HepG2 (cell line): Measurements from ENCODE around the gene CNN3. TPM values are rescaled to one million over a fixed set of nuclear protein-coding genes. Genes with fewer than 3 reads are reported as not detected.

Source experiments
- ATAC-seq: fragments of 200-7000 bp; cut with Tn5 transposase; 3 replicates; pipeline ENCODE4 v1.9.1; 2020; ENCODE audit warnings: mild to moderate bottlenecking, moderate library complexity
- BruUV-seq: library from RNA; stranded (reverse); fragments of 400-500 nt; replicated peaks from 2 replicates; lab custom pipeline; 2021; lab: Mats Ljungman, UMichigan
- CTCF ChIA-PET: fragments of 300-600 bp; formaldehyde crosslinking; extraction: SDS; loops from one replicate; lab custom pipeline; 2021; ENCODE audit warnings: low total read pairs, inconsistent platforms, low intra/inter-chr PET ratio; lab: Yijun Ruan, JAX
- POLR2A ChIA-PET: fragments of 350-600 bp; sonication (Branson Sonifier 250); formaldehyde crosslinking; loops from one replicate; lab custom pipeline; 2020; ENCODE audit warnings: antibody characterized with exemption, inconsistent platforms; lab: Yijun Ruan, JAX
- DNase-seq: peaks from one replicate; pipeline ENCODE4 v3.0.0-alpha.2; 2015; ENCODE audit warnings: low spot score
- FAIRE-seq: peaks from 3 replicates; lab custom pipeline; 2011; peaks lifted over from hg19 to GRCh38; lab: Jason Lieb, UNC
- H2AFZ ChIP-seq: one replicate; pipeline ENCODE4 v1.6.1; 2011; ENCODE audit warnings: low read length, inconsistent platforms
- H3K27ac ChIP-seq: fragments of 300-600 bp; 3 replicates; pipeline ENCODE4 v1.8.0; 2011; ENCODE audit warnings: mixed run types, mild to moderate bottlenecking, mixed read lengths, low read length, inconsistent platforms; ENCODE audit not compliant: insufficient read depth; ENCODE audit errors: extremely low read length
- H3K27me3 ChIP-seq, 2 experiments: fragments of 200-600 bp in 1 of 2; 2 replicates in 1 of 2; 3 replicates in 1 of 2; pipeline versions ENCODE4 v1.6.0 to v1.8.0; 2011; ENCODE audit warnings: low read length in 2 of 2, mild to moderate bottlenecking in 2 of 2, moderate library complexity in 2 of 2, inconsistent platforms in 1 of 2; ENCODE audit not compliant: insufficient read depth in 2 of 2, control insufficient read depth in 1 of 2
- H3K36me3 ChIP-seq, 2 experiments: fragments of 200-600 bp in 1 of 2; replicated peaks in 1 of 2; 2 replicates in 1 of 2; 3 replicates in 1 of 2; pipeline versions ENCODE4 v1.5.1 to v1.8.0; 2011; ENCODE audit warnings: low read length in 2 of 2, inconsistent platforms in 1 of 2; ENCODE audit not compliant: insufficient read depth in 2 of 2, control insufficient read depth in 1 of 2
- H3K4me1 ChIP-seq: 2 replicates; pipeline ENCODE4 v1.5.1; 2012; ENCODE audit warnings: low read length, inconsistent platforms; ENCODE audit not compliant: insufficient read depth
- H3K4me2 ChIP-seq: 2 replicates; pipeline ENCODE4 v1.6.0; 2011; ENCODE audit warnings: low read depth, low read length, inconsistent platforms
- H3K4me3 ChIP-seq, 3 experiments: fragments of 200-600 bp in 1 of 3; sonication (generic), shearing (Covaris generic) in 1 of 3; replicated peaks in 1 of 3; 2 replicates each; pipeline ENCODE4 v1.5.1; 2011 to 2016; ENCODE audit warnings: low read length in 3 of 3, inconsistent platforms in 2 of 3, low read depth in 2 of 3, mild to moderate bottlenecking in 2 of 3, control low read depth in 1 of 3, mixed read lengths in 1 of 3; ENCODE audit not compliant: insufficient read depth in 1 of 3
- H3K79me2 ChIP-seq: one replicate; pipeline ENCODE4 v1.6.1; 2011; ENCODE audit warnings: low read length, inconsistent platforms; ENCODE audit not compliant: insufficient read depth
- H3K9ac ChIP-seq: 2 replicates; pipeline ENCODE4 v1.6.0; 2011; ENCODE audit warnings: mild to moderate bottlenecking, low read depth, low read length, inconsistent platforms; ENCODE audit not compliant: insufficient read depth
- H3K9me3 ChIP-seq: 2 replicates; pipeline ENCODE4 v1.5.1; 2012; ENCODE audit warnings: mild to moderate bottlenecking, low read length
- H4K20me1 ChIP-seq: 2 replicates; pipeline ENCODE4 v1.6.0; 2011; ENCODE audit warnings: inconsistent platforms, mild to moderate bottlenecking, low read length, moderate library complexity; ENCODE audit not compliant: insufficient read depth
- CEBPB ChIP-seq: IDR thresholded peaks from 2 replicates; pipeline ENCODE4 v1.6.1; 2011; ENCODE audit warnings: low read depth, low read length, improper control_type of control experiment, borderline replicate concordance
- GTF2F1 ChIP-seq: fragments of 150-350 bp; IDR thresholded peaks from 2 replicates; pipeline ENCODE4 v1.6.1; 2014; ENCODE audit warnings: low read length
- NR2F6 ChIP-seq, 2 experiments: IDR thresholded peaks; 2 replicates each; pipeline ENCODE4 v1.6.1; 2016; ENCODE audit warnings: antibody characterized with exemption in 1 of 2, mild to moderate bottlenecking in 1 of 2
- NRL ChIP-seq: sonication (generic); formaldehyde crosslinking; IDR thresholded peaks from 2 replicates; pipeline ENCODE4 v1.5.0; 2020; ENCODE audit warnings: missing genetic modification reagents, mild to moderate bottlenecking, moderate library complexity, borderline replicate concordance
- ZFX ChIP-seq: sonication (generic); formaldehyde crosslinking; IDR thresholded peaks from 2 replicates; pipeline ENCODE4 v1.4.0; 2020; ENCODE audit warnings: mild to moderate bottlenecking, low read depth, missing genetic modification reagents, moderate library complexity
- ZNF12 ChIP-seq: sonication (generic); formaldehyde crosslinking; IDR thresholded peaks from 2 replicates; pipeline ENCODE4 v1.5.0; 2020; ENCODE audit warnings: missing genetic modification reagents
- ZNF17 ChIP-seq: sonication (generic); formaldehyde crosslinking; IDR thresholded peaks from 2 replicates; pipeline ENCODE4 v1.5.0; 2020; ENCODE audit warnings: mild to moderate bottlenecking, missing genetic modification reagents
- ZNF180 ChIP-seq: sonication (generic); formaldehyde crosslinking; IDR thresholded peaks from 2 replicates; pipeline ENCODE4 v1.4.0; 2020; ENCODE audit warnings: low read depth, missing genetic modification reagents, borderline replicate concordance
- ZNF367 ChIP-seq: sonication (generic); formaldehyde crosslinking; IDR thresholded peaks from 2 replicates; pipeline ENCODE4 v1.4.0; 2020; ENCODE audit warnings: missing genetic modification reagents, borderline replicate concordance
- ZNF501 ChIP-seq: sonication (generic); formaldehyde crosslinking; IDR thresholded peaks from 2 replicates; pipeline ENCODE4 v1.5.1; 2020; ENCODE audit warnings: mild to moderate bottlenecking, moderate library complexity, missing genetic modification reagents
- ZNF598 ChIP-seq: sonication (generic); formaldehyde crosslinking; IDR thresholded peaks from 2 replicates; pipeline ENCODE4 v1.5.1; 2020; ENCODE audit warnings: mild to moderate bottlenecking, missing genetic modification reagents, borderline replicate concordance
- ZNF816 ChIP-seq: sonication (generic); formaldehyde crosslinking; IDR thresholded peaks from 2 replicates; pipeline ENCODE4 v1.8.0; 2022; ENCODE audit warnings: missing genetic modification reagents, mild to moderate bottlenecking, borderline replicate concordance
- WGBS: methylation state at CpG from one replicate; pipeline ENCODE4 v1.1.6; 2017; ENCODE audit warnings: low lambda C conversion rate; 5-methylcytosine and 5-hydroxymethylcytosine counted together
- in situ Hi-C: cut with HindIII; loops from 2 replicates; pipeline ENCODE4 v1.10.0; 2017; ENCODE audit warnings: low pct_unique_long_range_greater_than_20kb; ENCODE audit not compliant: extremely low pct_ligation_motif_present
- intact Hi-C: fragments of 100-400 bp; cut with micrococcal nuclease; formaldehyde crosslinking; loops from one replicate; pipeline ENCODE4 v1.10.0; 2022; ENCODE audit not compliant: unreplicated experiment
- polyA plus RNA-seq, 8 experiments: library from polyadenylated mRNA; depleted of rRNA in 3 of 8; stranded (reverse) in 7 of 8; unstranded in 1 of 8; fragments of >200 nt; fragmentation: Illumina TruSeq in 4 of 8; extraction: Trizol in 4 of 8; gene quantifications; 2 replicates each; pipeline versions ENCODE4 v1.2.1 to v1.2.3, GENCODE V29; 2011 to 2016; ENCODE audit warnings: low read depth in 4 of 8, missing spikeins in 1 of 8, mixed read lengths in 1 of 8; ENCODE audit not compliant: insufficient read depth in 1 of 8
- total RNA-seq, 5 experiments: library from RNA; depleted of rRNA; stranded (reverse); fragments of >200 nt; fragmentation: Illumina TruSeq; extraction: Trizol; gene quantifications; 2 replicates each; pipeline ENCODE4 v1.2.3, GENCODE V29; 2016; ENCODE audit warnings: low read depth in 1 of 5
- TF ChIP-seq, protein P1 (sequence below): sonication (generic); formaldehyde crosslinking; IDR thresholded peaks from 2 replicates; pipeline ENCODE4 v1.8.1; 2023; ENCODE audit warnings: missing genetic modification reagents, mild to moderate bottlenecking, borderline replicate concordance
- TF ChIP-seq, protein P2 (sequence below): sonication (generic); formaldehyde crosslinking; IDR thresholded peaks from 2 replicates; pipeline ENCODE4 v1.4.0; 2020; ENCODE audit warnings: missing genetic modification reagents
- TF ChIP-seq, protein P3 (sequence below): sonication (generic); formaldehyde crosslinking; IDR thresholded peaks from 2 replicates; pipeline ENCODE4 v1.5.1; 2020; ENCODE audit warnings: mild to moderate bottlenecking, missing genetic modification reagents, moderate library complexity

Gene CNN3
- total and polyA plus RNA-seq, 2 of the 13 experiments (the other 11 are each of a cell fraction or from before 2014, with no cell fraction given) = 113 to 223 TPM

DNA sequence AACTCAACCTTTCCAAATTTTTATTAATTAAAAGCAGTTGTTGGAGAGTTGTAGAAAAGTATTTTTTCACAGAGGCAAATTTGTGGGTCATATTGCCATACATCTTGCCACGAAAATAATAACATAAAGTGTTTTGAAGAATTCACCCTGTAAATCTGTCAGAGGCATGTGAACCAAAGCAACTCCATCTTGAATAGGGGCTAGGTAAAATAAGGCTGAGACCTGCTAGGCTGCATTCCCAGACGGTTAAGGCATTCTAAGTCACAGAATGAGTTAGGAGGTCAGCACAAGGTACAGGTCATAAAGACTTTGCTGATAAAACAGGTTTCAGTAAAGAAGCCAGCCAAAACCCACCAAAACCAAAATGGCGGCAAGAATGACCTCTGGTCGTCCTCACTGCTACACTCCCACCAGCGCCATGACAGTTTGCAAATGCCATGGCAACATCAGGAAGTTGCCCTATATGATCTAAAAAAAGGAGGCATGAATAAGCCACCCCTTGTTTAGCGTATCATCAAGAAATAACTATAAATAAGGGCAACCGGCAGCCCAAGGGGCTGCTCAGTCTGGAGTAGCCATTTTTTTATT lies 4.4 kb upstream of the CNN3 start (continued):
- TF ChIP-seq, protein P1, sequence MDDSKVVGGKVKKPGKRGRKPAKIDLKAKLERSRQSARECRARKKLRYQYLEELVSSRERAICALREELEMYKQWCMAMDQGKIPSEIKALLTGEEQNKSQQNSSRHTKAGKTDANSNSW (CRISPR knock-in tag) = no peak
- TF ChIP-seq ZNF17 (CRISPR knock-in tag) (no peak), GTF2F1 (no peak), ZNF12 (no peak)
- TF ChIP-seq, protein P2, sequence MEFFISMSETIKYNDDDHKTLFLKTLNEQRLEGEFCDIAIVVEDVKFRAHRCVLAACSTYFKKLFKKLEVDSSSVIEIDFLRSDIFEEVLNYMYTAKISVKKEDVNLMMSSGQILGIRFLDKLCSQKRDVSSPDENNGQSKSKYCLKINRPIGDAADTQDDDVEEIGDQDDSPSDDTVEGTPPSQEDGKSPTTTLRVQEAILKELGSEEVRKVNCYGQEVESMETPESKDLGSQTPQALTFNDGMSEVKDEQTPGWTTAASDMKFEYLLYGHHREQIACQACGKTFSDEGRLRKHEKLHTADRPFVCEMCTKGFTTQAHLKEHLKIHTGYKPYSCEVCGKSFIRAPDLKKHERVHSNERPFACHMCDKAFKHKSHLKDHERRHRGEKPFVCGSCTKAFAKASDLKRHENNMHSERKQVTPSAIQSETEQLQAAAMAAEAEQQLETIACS = no peak

DNA sequence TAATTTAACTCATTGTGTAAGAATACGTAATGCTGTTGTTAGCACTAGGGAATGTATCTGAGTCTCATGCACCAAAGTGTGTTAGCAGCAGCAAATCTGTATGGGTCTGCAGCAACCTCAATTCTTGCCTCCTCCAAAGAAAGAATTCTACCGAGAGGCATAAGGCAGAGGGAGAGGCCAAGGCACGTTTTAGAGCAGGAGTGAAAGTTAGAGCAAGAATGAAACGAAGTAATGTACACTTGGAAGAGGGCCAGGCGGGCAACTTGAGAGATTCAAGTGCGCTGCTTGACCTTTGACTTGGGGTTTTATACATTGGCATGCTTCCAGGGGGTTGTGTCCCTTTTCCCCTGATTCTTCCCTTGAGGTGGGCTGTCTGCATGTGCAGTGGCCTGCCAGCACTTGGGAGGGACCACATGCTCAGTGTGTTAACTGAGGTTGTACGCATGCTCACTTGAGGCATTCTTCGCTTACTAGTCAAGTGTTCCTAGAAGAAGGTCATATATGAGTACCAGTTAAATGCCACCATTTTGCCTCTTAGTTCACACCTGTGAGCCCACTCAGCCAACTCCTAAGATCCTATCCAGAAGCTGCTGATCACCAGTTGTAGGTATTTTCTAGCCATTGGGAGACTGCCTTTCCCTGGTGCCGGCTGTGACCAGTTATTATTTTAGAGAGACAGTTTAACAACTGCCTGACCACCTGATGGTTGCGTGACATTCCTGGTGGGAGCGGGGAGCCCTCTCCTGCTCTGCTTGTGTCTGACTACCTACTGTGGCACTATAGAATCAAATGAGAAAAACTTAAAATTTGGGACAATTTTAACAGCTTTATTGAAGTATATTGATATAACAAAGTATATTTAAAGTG lies 2.7 kb upstream of the CNN3 start:
- WGBS = 66% methylated on average over 11 of the region's 11 CpGs
- H3K79me2 ChIP-seq = peaks cover 61% of the 10 kb centered on the region
- H3K9me3 ChIP-seq = no peaks in the 10 kb centered on the region
- ATAC-seq (no peak), FAIRE-seq (peak; percentile 42), DNase-seq (no peak)
- peak overlapping the region; percentile 94 for H3K4me2 ChIP-seq
- H4K20me1 ChIP-seq = peaks cover 9% of the 10 kb centered on the region
- CTCF ChIA-PET = no interaction called here
- H2AFZ ChIP-seq = no peak overlapping the region
- BruUV-seq = no TSS peak
- H3K4me1 ChIP-seq = peaks cover 38% of the 10 kb centered on the region
- H3K27me3 ChIP-seq = no peaks in the 10 kb centered on the region; a peak in 1 of 5 replicates
- H3K27ac ChIP-seq = peak overlapping the region; percentile 21
- peak overlapping the region; percentile 71 to 81 (median 81) for H3K4me3 ChIP-seq
- peaks cover 0 to 6% of the 10 kb centered on the region in 2 experiments; a peak in 1 of 5 replicates for H3K36me3 ChIP-seq
- POLR2A ChIA-PET = interaction anchor here (2.9 kb wide), 1 partner anchor 32 kb away, joined by 15 read pairs; no protein-coding TSS in a partner anchor
- in situ Hi-C loops (no loop called here), intact Hi-C loops (loop anchor here (5.0 kb wide), 1 partner anchor 303 kb away; the partner anchor contains the start of gene RWDD3)
- peak overlapping the region; percentile 78 for H3K9ac ChIP-seq
- TF ChIP-seq ZNF501 (CRISPR knock-in tag) (0 out of 2 replicates have a peak, but pooled peaks have one; percentile 27), ZNF816 (CRISPR knock-in tag) (peak; percentile 57; the same call in 1 of the 2 replicates), ZNF598 (CRISPR knock-in tag) (peak; percentile 47; the same call in 1 of the 2 replicates), ZNF180 (CRISPR knock-in tag) (no peak), ZFX (CRISPR knock-in tag) (0 out of 2 replicates have a peak, but pooled peaks have one; percentile 12), CEBPB (no peak), ZNF367 (CRISPR knock-in tag) (no peak), NRL (CRISPR knock-in tag) (no peak), NR2F6 (IDR thresholded peaks at IDR 0.05) (no peak), NR2F6 (CRISPR knock-in tag; IDR thresholded peaks at IDR 0.05) (peak; percentile 20; the same call in 1 of the 2 replicates)
- TF ChIP-seq, protein P3, sequence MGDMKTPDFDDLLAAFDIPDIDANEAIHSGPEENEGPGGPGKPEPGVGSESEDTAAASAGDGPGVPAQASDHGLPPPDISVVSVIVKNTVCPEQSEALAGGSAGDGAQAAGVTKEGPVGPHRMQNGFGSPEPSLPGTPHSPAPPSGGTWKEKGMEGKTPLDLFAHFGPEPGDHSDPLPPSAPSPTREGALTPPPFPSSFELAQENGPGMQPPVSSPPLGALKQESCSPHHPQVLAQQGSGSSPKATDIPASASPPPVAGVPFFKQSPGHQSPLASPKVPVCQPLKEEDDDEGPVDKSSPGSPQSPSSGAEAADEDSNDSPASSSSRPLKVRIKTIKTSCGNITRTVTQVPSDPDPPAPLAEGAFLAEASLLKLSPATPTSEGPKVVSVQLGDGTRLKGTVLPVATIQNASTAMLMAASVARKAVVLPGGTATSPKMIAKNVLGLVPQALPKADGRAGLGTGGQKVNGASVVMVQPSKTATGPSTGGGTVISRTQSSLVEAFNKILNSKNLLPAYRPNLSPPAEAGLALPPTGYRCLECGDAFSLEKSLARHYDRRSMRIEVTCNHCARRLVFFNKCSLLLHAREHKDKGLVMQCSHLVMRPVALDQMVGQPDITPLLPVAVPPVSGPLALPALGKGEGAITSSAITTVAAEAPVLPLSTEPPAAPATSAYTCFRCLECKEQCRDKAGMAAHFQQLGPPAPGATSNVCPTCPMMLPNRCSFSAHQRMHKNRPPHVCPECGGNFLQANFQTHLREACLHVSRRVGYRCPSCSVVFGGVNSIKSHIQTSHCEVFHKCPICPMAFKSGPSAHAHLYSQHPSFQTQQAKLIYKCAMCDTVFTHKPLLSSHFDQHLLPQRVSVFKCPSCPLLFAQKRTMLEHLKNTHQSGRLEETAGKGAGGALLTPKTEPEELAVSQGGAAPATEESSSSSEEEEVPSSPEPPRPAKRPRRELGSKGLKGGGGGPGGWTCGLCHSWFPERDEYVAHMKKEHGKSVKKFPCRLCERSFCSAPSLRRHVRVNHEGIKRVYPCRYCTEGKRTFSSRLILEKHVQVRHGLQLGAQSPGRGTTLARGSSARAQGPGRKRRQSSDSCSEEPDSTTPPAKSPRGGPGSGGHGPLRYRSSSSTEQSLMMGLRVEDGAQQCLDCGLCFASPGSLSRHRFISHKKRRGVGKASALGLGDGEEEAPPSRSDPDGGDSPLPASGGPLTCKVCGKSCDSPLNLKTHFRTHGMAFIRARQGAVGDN (CRISPR knock-in tag) = peak; percentile 54; the same call in 1 of the 2 replicates
